ENCODE data around the gene FIGN.

- TF ChIP-seq CUX1 (CRISPR knock-in tag; IDR thresholded peaks at IDR 0.05) (no peak), ZNF311 (CRISPR knock-in tag; IDR thresholded peaks at IDR 0.05) (no peak)
Measured at GRCh38 chr2:163778045-163778781, 42.4 kb upstream of the FIGN start.

Measured in K562 (cell line).